Head of caudate nucleus (tissue), 42 donors: Measurements from ENCODE around the gene INTS11.

Source experiments
- DNase-seq, 42 donors: peaks; one replicate each; pipeline versions ENCODE4 v3.0.0 to v3.0.0-alpha.2; 2020 to 2021; ENCODE audit warnings: mixed read lengths in 7 of 42
- intact Hi-C: fragments of 100-400 bp; cut with DNase I; formaldehyde crosslinking; loops from one replicate; pipeline ENCODE4 v1.15.0; 2022

Gene INTS11

GRCh38 chr1:1281533-1282321, 42.7 kb downstream of the INTS11 start:
- intact Hi-C loops = no loop called here
- DNase-seq = no peak

GRCh38 chr1:1280782-1281481, 43.5 kb downstream of the INTS11 start:
- intact Hi-C loops = no loop called here
- DNase-seq = no peak

- intact Hi-C loops = no loop called here
- DNase-seq = no peak
These were observed 45.4 kb downstream of the INTS11 start for GRCh38 chr1:1279028-1279427.

- intact Hi-C loops = no loop called here
These were observed 45.8 kb downstream of the INTS11 start for GRCh38 chr1:1278620-1279019.

GRCh38 chr1:1275836-1276235, 48.6 kb downstream of the INTS11 start:
- intact Hi-C loops = no loop called here
- DNase-seq = no peak

More at GRCh38 chr1:1278620-1279019, 45.8 kb downstream of the INTS11 start:
- DNase-seq = no peak

- DNase-seq = no peak
- intact Hi-C loops = loop anchor here (5.0 kb wide), 1 partner anchor 43 kb away; the partner anchor contains the start of genes B3GALT6 and SDF4
These were observed 49.5 kb downstream of the INTS11 start for GRCh38 chr1:1274931-1275431.

GRCh38 chr1:1274299-1274930, 50.0 kb downstream of the INTS11 start:
- intact Hi-C loops = loop anchor here (5.0 kb wide), 1 partner anchor 42 kb away; the partner anchor contains the start of genes B3GALT6 and SDF4
- DNase-seq = peak in 3 of 42 donors; percentile 26 to 50 (median 28)

- peak; percentile 83 to 98 (median 95) for DNase-seq
- intact Hi-C loops = loop anchor here (5.0 kb wide), 1 partner anchor 41 kb away; the partner anchor contains the start of genes B3GALT6 and SDF4
These were observed 50.8 kb downstream of the INTS11 start, which contains the start of gene UBE2J2 for GRCh38 chr1:1273512-1274298. Gene UBE2J2, minus strand, starts transcription at chr1:1273854. Its CDS starts 5,862 bp downstream, at chr1:1267992.

- peak in 2 of 42 donors; percentile 23 to 31 for DNase-seq
- intact Hi-C loops = loop anchor here (5.0 kb wide), 1 partner anchor 41 kb away; the partner anchor contains the start of genes B3GALT6 and SDF4
These were observed 51.3 kb downstream of the INTS11 start for GRCh38 chr1:1273209-1273511.

- DNase-seq = no peak
These were observed 51.9 kb downstream of the INTS11 start for GRCh38 chr1:1272341-1273208.

GRCh38 chr1:1270813-1271212, 53.6 kb downstream of the INTS11 start:
- intact Hi-C loops = loop anchor here (5.0 kb wide), 1 partner anchor 39 kb away; the partner anchor contains the start of genes B3GALT6 and SDF4
- no peak for DNase-seq

More at GRCh38 chr1:1272341-1273208, 51.9 kb downstream of the INTS11 start:
- intact Hi-C loops = loop anchor here (5.0 kb wide), 1 partner anchor 40 kb away; the partner anchor contains the start of genes B3GALT6 and SDF4

- DNase-seq = no peak
- intact Hi-C loops = no loop called here
These were observed 56.2 kb downstream of the INTS11 start for GRCh38 chr1:1268284-1268682.

- intact Hi-C loops = no loop called here
These were observed 56.8 kb downstream of the INTS11 start for GRCh38 chr1:1267488-1268283.

GRCh38 chr1:1264868-1265272, 59.6 kb downstream of the INTS11 start:
- DNase-seq = no peak
- intact Hi-C loops = no loop called here

More at GRCh38 chr1:1267488-1268283, 56.8 kb downstream of the INTS11 start:
- DNase-seq = no peak

GRCh38 chr1:1264026-1264425, 60.4 kb downstream of the INTS11 start:
- intact Hi-C loops = no loop called here
- DNase-seq = no peak

- no peak for DNase-seq
- intact Hi-C loops = no loop called here
These were observed 61.7 kb downstream of the INTS11 start for GRCh38 chr1:1262758-1263157.

GRCh38 chr1:1262071-1262470, 62.4 kb downstream of the INTS11 start:
- intact Hi-C loops = no loop called here
- DNase-seq = no peak
